Bronchial epithelial cell (primary cell): ENCODE measurements around the gene TSPEAR. TPM values are rescaled to one million over a fixed set of nuclear protein-coding genes. Genes with fewer than 3 reads are reported as not detected.
A peak's percentile ranks its signal among the peaks of the same experiment; 100 is the strongest.
"Not testable (repeated sequence)": the region's sequence is repeated elsewhere in the genome, so short reads cannot be mapped to it uniquely, and the experiment has no call there.

ENCODE experiments used
- DNase-seq: peaks from one replicate; pipeline ENCODE4 v3.0.0-alpha.2; 2010; ENCODE audit warnings: low read depth
- FAIRE-seq: peaks from 2 replicates; lab custom pipeline; 2011; peaks lifted over from hg19 to GRCh38; lab: Jason Lieb, UNC
- H3K27me3 ChIP-seq: 2 replicates; pipeline ENCODE4 v1.5.1; 2011; ENCODE audit warnings: low read length; ENCODE audit not compliant: control insufficient read depth, insufficient read depth
- H3K36me3 ChIP-seq: 2 replicates; pipeline ENCODE4 v1.5.1; 2011; ENCODE audit warnings: low read length; ENCODE audit not compliant: control insufficient read depth, insufficient read depth
- H3K4me3 ChIP-seq: 2 replicates; pipeline ENCODE4 v1.5.1; 2011; ENCODE audit warnings: mild to moderate bottlenecking, low read depth, low read length, control low read depth
- CTCF ChIP-seq: IDR thresholded peaks from 2 replicates; pipeline ENCODE4 v1.5.1; 2011; ENCODE audit warnings: mild to moderate bottlenecking, moderate library complexity, low read length, control low read depth, inconsistent platforms; ENCODE audit not compliant: insufficient read depth, severe bottlenecking
- total RNA-seq: library from RNA; depleted of rRNA; stranded (reverse); fragments of >200 nt; gene quantifications from 2 replicates; pipeline ENCODE4 v1.2.1, GENCODE V29; 2014

Gene TSPEAR
- total RNA-seq, 1 donor from 2014 or later, result not detected

GRCh38 chr21:44650973-44651675 is 60.2 kb downstream of the TSPEAR start:
- FAIRE-seq (peak; percentile 36), DNase-seq (no peak)
- H3K27me3 ChIP-seq, result no peaks in the 10 kb centered on the region

GRCh38 chr21:44650265-44650972 is 61.0 kb downstream of the TSPEAR start:
- TF ChIP-seq CTCF, result no peak

More at GRCh38 chr21:44650973-44651675, 60.2 kb downstream of the TSPEAR start:
- TF ChIP-seq CTCF, result no peak
- H3K36me3 ChIP-seq, result no peaks in the 10 kb centered on the region
- H3K4me3 ChIP-seq, result no peak overlapping the region

GRCh38 chr21:44649521-44650100 is 61.8 kb downstream of the TSPEAR start:
- H3K36me3 ChIP-seq, result no peaks in the 10 kb centered on the region
- FAIRE-seq, result no peak
- DNase-seq, result no peak
- no peak overlapping the region for H3K4me3 ChIP-seq
- TF ChIP-seq CTCF, result no peak
- no peaks in the 10 kb centered on the region for H3K27me3 ChIP-seq

More at GRCh38 chr21:44650265-44650972, 61.0 kb downstream of the TSPEAR start:
- DNase-seq (no peak), FAIRE-seq (no peak)
- Histone ChIP-seq H3K4me3 (no peak overlapping the region), H3K27me3 (no peaks in the 10 kb centered on the region), H3K36me3 (no peaks in the 10 kb centered on the region)

GRCh38 chr21:44648557-44649311 is 62.6 kb downstream of the TSPEAR start:
- H3K36me3 ChIP-seq, result no peaks in the 10 kb centered on the region
- no peak for TF ChIP-seq CTCF
- no peaks in the 10 kb centered on the region for H3K27me3 ChIP-seq
- FAIRE-seq, result no peak
- DNase-seq, result no peak
- H3K4me3 ChIP-seq, result no peak overlapping the region

- no peak for DNase-seq
- FAIRE-seq, result no peak
- Histone ChIP-seq H3K27me3 (no peaks in the 10 kb centered on the region), H3K36me3 (no peaks in the 10 kb centered on the region), H3K4me3 (no peak overlapping the region)
- TF ChIP-seq CTCF, result no peak
Observed at GRCh38 chr21:44647222-44647552, 64.2 kb downstream of the TSPEAR start.

GRCh38 chr21:44646366-44647221 is 64.8 kb downstream of the TSPEAR start, which contains the start of gene KRTAP10-11:
KRTAP10-11 (plus strand) TSS chr21:44646414; CDS start chr21:44646459, 45 bp downstream.
- H3K27me3 ChIP-seq, H3K4me3 ChIP-seq, FAIRE-seq, H3K36me3 ChIP-seq, DNase-seq: not testable (repeated sequence)
